Measurements from ENCODE around the gene BTNL2.

- no peak for TF ChIP-seq GATA3 (IDR thresholded peaks at IDR 0.05; ENCODE audit: low read depth, low read length)
- no peak for TF ChIP-seq GATA2 (IDR thresholded peaks at IDR 0.05; ENCODE audit: low read depth, low read length)
Measured at GRCh38 chr6:32391505-32391904, 15.5 kb downstream of the BTNL2 start.
